IMR-90 (cell line): ENCODE results near the gene TOR1A. TPM values are rescaled to one million over a fixed set of nuclear protein-coding genes. Genes with fewer than 3 reads are reported as not detected.

Experiments
- ATAC-seq: fragments of 200-7000 bp; cut with Tn5 transposase; 2 replicates; pipeline ENCODE4 v1.9.1; 2020; ENCODE audit warnings: low read depth, mild to moderate bottlenecking, moderate library complexity
- BruUV-seq: library from RNA; stranded (reverse); fragments of 400-500 nt; replicated peaks from 2 replicates; lab custom pipeline; 2021; lab: Mats Ljungman, UMichigan
- CTCF ChIA-PET: fragments of 300-600 bp; formaldehyde crosslinking; extraction: SDS; loops from one replicate; lab custom pipeline; 2021; ENCODE audit warnings: antibody characterized with exemption; lab: Yijun Ruan, JAX
- POLR2A ChIA-PET: fragments of 300-600 bp; sonication (Branson Sonifier 250); formaldehyde crosslinking; loops from one replicate; lab custom pipeline; 2022; ENCODE audit warnings: antibody characterized with exemption; ENCODE audit not compliant: unreplicated experiment; lab: Charles Lee
- DNase-seq: peaks from one replicate; pipeline ENCODE4 v3.0.0; 2013
- H2AFZ ChIP-seq: replicated peaks from 2 replicates; pipeline ENCODE3; 2013; ENCODE audit warnings: low read length, mild to moderate bottlenecking; ENCODE audit not compliant: poor library complexity
- H2AK5ac ChIP-seq: 2 replicates; pipeline ENCODE4 v1.6.1; 2013; ENCODE audit warnings: low read depth, low read length, inconsistent platforms
- H2AK9ac ChIP-seq: replicated peaks from 2 replicates; pipeline ENCODE3; 2013; ENCODE audit warnings: mild to moderate bottlenecking, low read depth, low read length, moderate library complexity; ENCODE audit not compliant: poor library complexity
- H2BK120ac ChIP-seq: 2 replicates; pipeline ENCODE4 v1.6.1; 2013; ENCODE audit warnings: low read depth, low read length, inconsistent platforms
- H2BK15ac ChIP-seq: 3 replicates; pipeline ENCODE4 v1.6.1; 2013; ENCODE audit warnings: low read depth, low read length, inconsistent platforms
- H2BK20ac ChIP-seq: 2 replicates; pipeline ENCODE4 v1.6.1; 2013; ENCODE audit warnings: low read depth, mild to moderate bottlenecking, inconsistent platforms, low read length, moderate library complexity
- H2BK5ac ChIP-seq: 2 replicates; pipeline ENCODE4 v1.6.1; 2013; ENCODE audit warnings: mild to moderate bottlenecking, low read depth, low read length, inconsistent platforms; ENCODE audit not compliant: poor library complexity, severe bottlenecking
- H3K14ac ChIP-seq: replicated peaks from 2 replicates; pipeline ENCODE4 v1.6.1; 2013; ENCODE audit warnings: low read depth, low read length, inconsistent platforms
- H3K18ac ChIP-seq: 2 replicates; pipeline ENCODE4 v1.6.1; 2013; ENCODE audit warnings: low read depth, low read length, control low read depth
- H3K23ac ChIP-seq: 2 replicates; pipeline ENCODE4 v1.6.1; 2013; ENCODE audit warnings: low read depth, low read length, inconsistent platforms
- H3K27ac ChIP-seq: 2 replicates; pipeline ENCODE4 v1.5.1; 2013; ENCODE audit warnings: mild to moderate bottlenecking, control low read depth, low read length; ENCODE audit not compliant: insufficient read depth
- H3K27me3 ChIP-seq: 2 replicates; pipeline ENCODE4 v1.6.1; 2013; ENCODE audit warnings: low read length; ENCODE audit not compliant: control insufficient read depth, insufficient read depth
- H3K36me3 ChIP-seq: 2 replicates; pipeline ENCODE4 v1.6.1; 2013; ENCODE audit warnings: low read length, mixed read lengths; ENCODE audit not compliant: control insufficient read depth, insufficient read depth
- H3K4ac ChIP-seq: 2 replicates; pipeline ENCODE4 v1.6.1; 2013; ENCODE audit warnings: low read depth, low read length, inconsistent platforms
- H3K4me1 ChIP-seq: 2 replicates; pipeline ENCODE4 v1.6.1; 2013; ENCODE audit warnings: low read length, mixed read lengths; ENCODE audit not compliant: control insufficient read depth, insufficient read depth
- H3K4me2 ChIP-seq: 2 replicates; pipeline ENCODE4 v1.6.1; 2013; ENCODE audit warnings: low read depth, mild to moderate bottlenecking, control low read depth, low read length, moderate library complexity
- H3K4me3 ChIP-seq: 2 replicates; pipeline ENCODE4 v1.5.1; 2013; ENCODE audit warnings: low read depth, mild to moderate bottlenecking, control low read depth, low read length, moderate library complexity; ENCODE audit not compliant: insufficient read depth
- H3K56ac ChIP-seq: 2 replicates; pipeline ENCODE4 v1.6.1; 2013; ENCODE audit warnings: low read length, inconsistent platforms; ENCODE audit not compliant: insufficient read depth; ENCODE audit errors: extremely low read depth
- H3K79me1 ChIP-seq, 2 experiments: 2 replicates each; pipeline ENCODE4 v1.6.1; 2013; ENCODE audit warnings: low read length in 2 of 2, inconsistent platforms in 1 of 2, low read depth in 1 of 2
- H3K9ac ChIP-seq: 2 replicates; pipeline ENCODE4 v1.6.1; 2013; ENCODE audit warnings: low read depth, low read length, control low read depth
- H3K9me1 ChIP-seq: 2 replicates; pipeline ENCODE4 v1.6.1; 2013; ENCODE audit warnings: low read length, inconsistent platforms; ENCODE audit not compliant: insufficient read depth
- H3K9me3 ChIP-seq: 2 replicates; pipeline ENCODE4 v1.6.1; 2013; ENCODE audit warnings: low read length; ENCODE audit not compliant: control insufficient read depth, insufficient read depth
- H4K20me1 ChIP-seq: 2 replicates; pipeline ENCODE4 v1.6.1; 2013; ENCODE audit warnings: low read length, inconsistent platforms; ENCODE audit not compliant: insufficient read depth
- H4K5ac ChIP-seq: 2 replicates; pipeline ENCODE4 v1.6.1; 2013; ENCODE audit warnings: mild to moderate bottlenecking, low read depth, low read length, control low read depth
- H4K8ac ChIP-seq, 2 experiments: 2 replicates each; pipeline ENCODE4 v1.6.1; 2013; ENCODE audit warnings: low read depth in 2 of 2, low read length in 2 of 2, control low read depth in 1 of 2, inconsistent platforms in 1 of 2
- H4K91ac ChIP-seq: 2 replicates; pipeline ENCODE4 v1.6.1; 2013; ENCODE audit warnings: low read depth, low read length, inconsistent platforms; ENCODE audit not compliant: insufficient read depth
- BHLHE40 ChIP-seq: fragments of 150-350 bp; IDR thresholded peaks from 2 replicates; pipeline ENCODE4 v1.6.1; 2016; ENCODE audit warnings: mild to moderate bottlenecking, low read depth, low read length
- CHD1 ChIP-seq: IDR thresholded peaks from 2 replicates; pipeline ENCODE4 v1.6.1; 2012; ENCODE audit warnings: low read depth, low read length, improper control_type of control experiment
- CTCF ChIP-seq: conservative IDR thresholded peaks from 2 replicates; pipeline ENCODE4 v1.5.1; 2012; ENCODE audit warnings: mild to moderate bottlenecking, low read depth, low read length, improper control_type of control experiment
- ELK1 ChIP-seq: fragments of 150-350 bp; IDR thresholded peaks from 2 replicates; pipeline ENCODE4 v1.6.1; 2016; ENCODE audit warnings: low read depth, mild to moderate bottlenecking, low read length, moderate library complexity, borderline replicate concordance
- FOS ChIP-seq: fragments of 150-350 bp; IDR thresholded peaks from 2 replicates; pipeline ENCODE4 v1.6.1; 2016; ENCODE audit warnings: low read depth, low read length
- MAFK ChIP-seq: IDR thresholded peaks from 2 replicates; pipeline ENCODE4 v1.6.1; 2012; ENCODE audit warnings: low read depth, low read length, improper control_type of control experiment
- MAZ ChIP-seq: IDR thresholded peaks from 2 replicates; pipeline ENCODE4 v1.6.1; 2012; ENCODE audit warnings: low read depth, mild to moderate bottlenecking, low read length, improper control_type of control experiment, moderate library complexity, borderline replicate concordance
- MXI1 ChIP-seq: IDR thresholded peaks from 2 replicates; pipeline ENCODE4 v1.6.1; 2012; ENCODE audit warnings: low read depth, mild to moderate bottlenecking, low read length, moderate library complexity, borderline replicate concordance
- NFE2L2 ChIP-seq: fragments of 150-350 bp; IDR thresholded peaks from 2 replicates; pipeline ENCODE4 v1.6.1; 2016; ENCODE audit warnings: low read depth, mild to moderate bottlenecking, low read length
- POLR2A ChIP-seq: IDR thresholded peaks from 2 replicates; pipeline ENCODE4 v1.6.1; 2012; ENCODE audit warnings: mild to moderate bottlenecking, low read depth, low read length
- RAD21 ChIP-seq: IDR thresholded peaks from 2 replicates; pipeline ENCODE4 v1.6.1; 2012; ENCODE audit warnings: low read length, improper control_type of control experiment
- RCOR1 ChIP-seq: IDR thresholded peaks from 2 replicates; pipeline ENCODE4 v1.6.1; 2012; ENCODE audit warnings: mild to moderate bottlenecking, low read length, improper control_type of control experiment; ENCODE audit not compliant: insufficient replicate concordance
- RFX5 ChIP-seq: IDR thresholded peaks from 2 replicates; pipeline ENCODE4 v1.8.0; 2012; ENCODE audit warnings: low read depth, mild to moderate bottlenecking, low read length, moderate library complexity
- SMC3 ChIP-seq: fragments of 150-350 bp; IDR thresholded peaks from 2 replicates; pipeline ENCODE4 v1.6.1; 2016; ENCODE audit warnings: low read depth, mild to moderate bottlenecking, antibody characterized with exemption, low read length, moderate library complexity
- WGBS, 2 experiments: methylation state at CpG; one replicate each; pipeline versions ENCODE4 v1.1.5 to v1.1.7; 2013; ENCODE audit warnings: missing lambda C conversion rate in 2 of 2; ENCODE audit not compliant: insufficient read length in 1 of 2; ENCODE audit errors: extremely low coverage in 2 of 2; 5-methylcytosine and 5-hydroxymethylcytosine counted together
- dilution Hi-C: fragments of 300-500 bp; cut with HindIII; formaldehyde crosslinking; loops from one replicate; pipeline ENCODE4 v1.14.3; 2018; ENCODE audit warnings: low sequenced_read_pairs; ENCODE audit not compliant: unreplicated experiment
- in situ Hi-C: fragments of 300-500 bp; cut with MboI; formaldehyde crosslinking; loops from 3 replicates; pipeline ENCODE4 v1.14.3; 2019; ENCODE audit warnings: low sequenced_read_pairs, inconsistent platforms, mixed read lengths
- intact Hi-C: fragments of 100-400 bp; cut with micrococcal nuclease; formaldehyde crosslinking; loops from 2 replicates; pipeline ENCODE4 v1.10.0; 2022
- polyA plus RNA-seq, 3 experiments: library from polyadenylated mRNA; depleted of rRNA; stranded (reverse); fragments of >200 nt; gene quantifications; 2 replicates each; pipeline ENCODE4 v1.2.3, GENCODE V29; 2012; ENCODE audit warnings: low replicate concordance in 1 of 3
- total RNA-seq: library from RNA; depleted of rRNA; stranded (reverse); fragments of >200 nt; gene quantifications from 2 replicates; pipeline ENCODE4 v1.2.3, GENCODE V29; 2012
- TF ChIP-seq, protein P1 (sequence below): fragments of 150-350 bp; IDR thresholded peaks from 2 replicates; pipeline ENCODE4 v1.6.1; 2017; ENCODE audit warnings: mild to moderate bottlenecking, antibody characterized with exemption, low read length, low read depth

The TOR1A gene
- total and polyA plus RNA-seq, 2 of the 4 experiments (the other 2 are of a cell fraction): 27.1 to 74.2 TPM

- no peak overlapping the region for H3K4ac ChIP-seq
- H2BK20ac ChIP-seq: no peak overlapping the region
- no peaks in the 10 kb centered on the region for H3K9me1 ChIP-seq
- H3K18ac ChIP-seq: no peak overlapping the region
- H3K14ac ChIP-seq: no peak overlapping the region
- H4K8ac ChIP-seq: no peak overlapping the region
- no peak overlapping the region for H2BK120ac ChIP-seq
- H4K20me1 ChIP-seq: no peaks in the 10 kb centered on the region
- H3K4me1 ChIP-seq: peaks cover 2% of the 10 kb centered on the region; the same call in 1 of the 2 replicates
- H4K91ac ChIP-seq: no peak overlapping the region
- dilution Hi-C loops: no loop called here
- H4K5ac ChIP-seq: no peak overlapping the region
- no peak overlapping the region for H2AK9ac ChIP-seq
- no peak overlapping the region for H3K27ac ChIP-seq
- ATAC-seq (no peak), DNase-seq (no peak)
- H2BK5ac ChIP-seq: no peak overlapping the region
- WGBS, 2 experiments: 71% methylated on average over 5 of the region's 8 CpGs; no CpG with 5 or more reads in 1 of the 2 experiments
- H2AFZ ChIP-seq: no peak overlapping the region
- H3K9me3 ChIP-seq: no peaks in the 10 kb centered on the region
- H3K23ac ChIP-seq: no peak overlapping the region
- H3K9ac ChIP-seq: no peak overlapping the region
- no peak overlapping the region for H3K56ac ChIP-seq
- H3K4me2 ChIP-seq: no peak overlapping the region
- ChIA-PET CTCF (no interaction called here), POLR2A (no interaction called here)
- H3K79me1 ChIP-seq: no peaks in the 10 kb centered on the region
- no peak overlapping the region for H3K4me3 ChIP-seq
- peaks cover 25% of the 10 kb centered on the region for H3K27me3 ChIP-seq
- no peak overlapping the region for H2AK5ac ChIP-seq
- no TSS peak for BruUV-seq
- in situ Hi-C loops: no loop called here
- no peak overlapping the region for H2BK15ac ChIP-seq
- intact Hi-C loops: no loop called here
- no peak for TF ChIP-seq ELK1
- TF ChIP-seq RCOR1: no peak
- TF ChIP-seq BHLHE40: no peak
- no peak for TF ChIP-seq CTCF
- no peak for TF ChIP-seq FOS
- no peak for TF ChIP-seq NFE2L2
- no peak for TF ChIP-seq CHD1
- TF ChIP-seq POLR2A: no peak
- TF ChIP-seq MAFK: no peak
- TF ChIP-seq, protein P1, sequence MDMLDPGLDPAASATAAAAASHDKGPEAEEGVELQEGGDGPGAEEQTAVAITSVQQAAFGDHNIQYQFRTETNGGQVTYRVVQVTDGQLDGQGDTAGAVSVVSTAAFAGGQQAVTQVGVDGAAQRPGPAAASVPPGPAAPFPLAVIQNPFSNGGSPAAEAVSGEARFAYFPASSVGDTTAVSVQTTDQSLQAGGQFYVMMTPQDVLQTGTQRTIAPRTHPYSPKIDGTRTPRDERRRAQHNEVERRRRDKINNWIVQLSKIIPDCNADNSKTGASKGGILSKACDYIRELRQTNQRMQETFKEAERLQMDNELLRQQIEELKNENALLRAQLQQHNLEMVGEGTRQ: no peak
- TF ChIP-seq RAD21: no peak
- no peak for TF ChIP-seq RFX5
- TF ChIP-seq MXI1: no peak
- no peak for TF ChIP-seq SMC3
- no peak for TF ChIP-seq MAZ
- H3K36me3 ChIP-seq: no peaks in the 10 kb centered on the region
These were observed 29.4 kb downstream of the TOR1A start for GRCh38 chr9:129794549-129794948.
